Measurements from ENCODE around the gene RAB11FIP4. TPM values are rescaled to one million over a fixed set of nuclear protein-coding genes. Genes with fewer than 3 reads are reported as not detected.

RAB11FIP4 gene
- total RNA-seq, 1 experiment from 2014 or later, result 54.9 TPM

DNA sequence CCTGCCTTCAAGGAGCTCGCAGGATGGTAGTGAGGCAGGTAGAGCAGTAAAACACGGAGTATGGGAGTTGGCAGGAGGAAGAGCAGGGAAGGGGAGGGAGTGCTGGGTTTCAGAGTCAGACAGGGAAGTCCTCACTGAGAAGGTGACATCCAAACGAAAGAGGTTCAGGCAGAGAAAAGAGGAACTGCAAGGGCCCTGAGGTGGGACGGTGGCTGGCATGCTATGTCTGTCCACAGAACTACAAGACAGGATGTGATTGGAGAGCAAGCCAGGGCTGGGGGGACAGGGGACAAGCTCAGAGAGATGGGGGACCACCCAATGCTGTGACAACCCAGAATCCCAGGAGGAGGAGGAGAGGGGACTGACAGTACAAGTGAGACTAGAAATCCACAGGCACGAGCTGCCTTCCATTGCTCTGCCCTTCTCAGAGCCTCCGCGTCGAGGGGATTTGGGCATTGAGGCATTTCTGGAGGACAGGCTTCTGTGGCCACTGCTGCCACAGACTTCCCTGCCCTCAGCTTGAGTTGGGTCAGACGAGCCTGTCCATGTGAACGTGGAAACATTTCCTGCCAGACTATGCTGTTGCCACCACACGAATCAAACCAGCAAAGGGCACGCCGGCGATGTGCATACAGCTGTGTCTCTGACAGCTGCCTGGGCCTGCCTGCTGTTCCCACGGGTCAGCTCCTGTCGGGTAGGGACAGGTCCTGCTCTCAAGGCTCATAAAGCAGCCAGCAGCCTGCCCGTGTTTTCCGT lies 100.1 kb downstream of the RAB11FIP4 start:
- DNase-seq (ENCODE audit: low spot score) (no peak), ATAC-seq (no peak)
- TF ChIP-seq ZNF317 (CRISPR knock-in tag; IDR thresholded peaks at IDR 0.05; ENCODE audit: borderline replicate concordance, low read depth) (no peak), ZNF219 (CRISPR knock-in tag; IDR thresholded peaks at IDR 0.05; ENCODE audit: borderline replicate concordance) (no peak), ZNF232 (CRISPR knock-in tag; IDR thresholded peaks at IDR 0.05) (no peak)
- TF ChIP-seq, protein P1, sequence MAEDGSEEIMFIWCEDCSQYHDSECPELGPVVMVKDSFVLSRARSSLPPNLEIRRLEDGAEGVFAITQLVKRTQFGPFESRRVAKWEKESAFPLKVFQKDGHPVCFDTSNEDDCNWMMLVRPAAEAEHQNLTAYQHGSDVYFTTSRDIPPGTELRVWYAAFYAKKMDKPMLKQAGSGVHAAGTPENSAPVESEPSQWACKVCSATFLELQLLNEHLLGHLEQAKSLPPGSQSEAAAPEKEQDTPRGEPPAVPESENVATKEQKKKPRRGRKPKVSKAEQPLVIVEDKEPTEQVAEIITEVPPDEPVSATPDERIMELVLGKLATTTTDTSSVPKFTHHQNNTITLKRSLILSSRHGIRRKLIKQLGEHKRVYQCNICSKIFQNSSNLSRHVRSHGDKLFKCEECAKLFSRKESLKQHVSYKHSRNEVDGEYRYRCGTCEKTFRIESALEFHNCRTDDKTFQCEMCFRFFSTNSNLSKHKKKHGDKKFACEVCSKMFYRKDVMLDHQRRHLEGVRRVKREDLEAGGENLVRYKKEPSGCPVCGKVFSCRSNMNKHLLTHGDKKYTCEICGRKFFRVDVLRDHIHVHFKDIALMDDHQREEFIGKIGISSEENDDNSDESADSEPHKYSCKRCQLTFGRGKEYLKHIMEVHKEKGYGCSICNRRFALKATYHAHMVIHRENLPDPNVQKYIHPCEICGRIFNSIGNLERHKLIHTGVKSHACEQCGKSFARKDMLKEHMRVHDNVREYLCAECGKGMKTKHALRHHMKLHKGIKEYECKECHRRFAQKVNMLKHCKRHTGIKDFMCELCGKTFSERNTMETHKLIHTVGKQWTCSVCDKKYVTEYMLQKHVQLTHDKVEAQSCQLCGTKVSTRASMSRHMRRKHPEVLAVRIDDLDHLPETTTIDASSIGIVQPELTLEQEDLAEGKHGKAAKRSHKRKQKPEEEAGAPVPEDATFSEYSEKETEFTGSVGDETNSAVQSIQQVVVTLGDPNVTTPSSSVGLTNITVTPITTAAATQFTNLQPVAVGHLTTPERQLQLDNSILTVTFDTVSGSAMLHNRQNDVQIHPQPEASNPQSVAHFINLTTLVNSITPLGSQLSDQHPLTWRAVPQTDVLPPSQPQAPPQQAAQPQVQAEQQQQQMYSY (CRISPR knock-in tag; IDR thresholded peaks at IDR 0.05), result peak; percentile 57
- Mint-ChIP-seq H3K9me3 (no peaks in the 10 kb centered on the region), H3K36me3 (no peaks in the 10 kb centered on the region), H3K27me3 (ENCODE audit: low read depth) (no peaks in the 10 kb centered on the region; the same call in 1 of the 2 replicates), H3K4me1 (peaks cover 68% of the 10 kb centered on the region), H3K4me3 (no peak overlapping the region; the same call in 1 of the 2 replicates), H3K27ac (peak overlapping the region; percentile 23; the same call in 1 of the 2 replicates)
- CTCF ChIA-PET, result interaction anchor here (0.6 to 1.6 kb wide), 4 partner anchors 17 to 351 kb away, joined by 3 to 6 read pairs (median 4); no protein-coding TSS in a partner anchor
- POLR2A ChIA-PET, result interaction anchor here (0.6 kb wide), 1 partner anchor 11 kb away, joined by 15 read pairs; no protein-coding TSS in a partner anchor

DNA sequence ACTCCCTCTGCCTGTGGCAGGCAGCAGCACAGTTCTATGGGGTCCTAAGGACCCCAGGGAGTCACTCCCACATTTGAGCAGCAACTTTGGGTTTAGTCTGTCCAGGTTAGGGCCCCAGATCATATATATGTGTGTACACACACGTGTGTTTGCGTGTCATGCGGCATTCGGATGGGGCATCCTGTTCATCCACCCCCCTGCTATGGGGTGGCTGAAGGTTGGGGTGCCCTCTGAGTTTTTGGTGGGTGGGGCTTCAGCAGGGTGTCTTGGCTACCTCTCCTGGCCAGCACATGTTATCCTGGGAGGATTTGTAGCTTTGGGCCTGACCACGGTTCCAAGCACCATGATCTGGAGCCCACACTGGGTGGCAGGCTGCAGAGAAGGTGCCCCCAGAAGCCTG lies 100.7 kb downstream of the RAB11FIP4 start:
- H3K27ac Mint-ChIP-seq, result no peak overlapping the region; the same call in 1 of the 2 replicates
- POLR2A ChIA-PET, result no interaction called here
- no peaks in the 10 kb centered on the region for H3K36me3 Mint-ChIP-seq
- H3K4me1 Mint-ChIP-seq, result peaks cover 68% of the 10 kb centered on the region
- H3K27me3 Mint-ChIP-seq (ENCODE audit: low read depth), result no peaks in the 10 kb centered on the region; the same call in 1 of the 2 replicates
- TF ChIP-seq ZNF121 (CRISPR knock-in tag; IDR thresholded peaks at IDR 0.05) (no peak), CBFB (CRISPR knock-in tag; IDR thresholded peaks at IDR 0.05; ENCODE audit: low read depth) (no peak), ZNF317 (CRISPR knock-in tag; IDR thresholded peaks at IDR 0.05; ENCODE audit: borderline replicate concordance, low read depth) (no peak), FOXJ3 (CRISPR knock-in tag; IDR thresholded peaks at IDR 0.05; ENCODE audit: borderline replicate concordance) (no peak), ESRRA (CRISPR knock-in tag; IDR thresholded peaks at IDR 0.05; ENCODE audit: borderline replicate concordance) (no peak), FOXP4 (CRISPR knock-in tag; IDR thresholded peaks at IDR 0.05) (no peak), NR3C1 (CRISPR knock-in tag; conservative IDR thresholded peaks at IDR 0.05; ENCODE audit: low read depth) (no peak), OVOL2 (CRISPR knock-in tag; IDR thresholded peaks at IDR 0.05; ENCODE audit: borderline replicate concordance) (no peak), SOX15 (CRISPR knock-in tag; IDR thresholded peaks at IDR 0.05) (no peak), ATF6 (CRISPR knock-in tag; IDR thresholded peaks at IDR 0.05) (no peak), CREB1 (CRISPR knock-in tag; IDR thresholded peaks at IDR 0.05) (no peak), RORB (CRISPR knock-in tag; IDR thresholded peaks at IDR 0.05) (no peak)
- TF ChIP-seq, protein P2, sequence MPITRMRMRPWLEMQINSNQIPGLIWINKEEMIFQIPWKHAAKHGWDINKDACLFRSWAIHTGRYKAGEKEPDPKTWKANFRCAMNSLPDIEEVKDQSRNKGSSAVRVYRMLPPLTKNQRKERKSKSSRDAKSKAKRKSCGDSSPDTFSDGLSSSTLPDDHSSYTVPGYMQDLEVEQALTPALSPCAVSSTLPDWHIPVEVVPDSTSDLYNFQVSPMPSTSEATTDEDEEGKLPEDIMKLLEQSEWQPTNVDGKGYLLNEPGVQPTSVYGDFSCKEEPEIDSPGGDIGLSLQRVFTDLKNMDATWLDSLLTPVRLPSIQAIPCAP (CRISPR knock-in tag; IDR thresholded peaks at IDR 0.05), result no peak
- TF ChIP-seq, protein P3, sequence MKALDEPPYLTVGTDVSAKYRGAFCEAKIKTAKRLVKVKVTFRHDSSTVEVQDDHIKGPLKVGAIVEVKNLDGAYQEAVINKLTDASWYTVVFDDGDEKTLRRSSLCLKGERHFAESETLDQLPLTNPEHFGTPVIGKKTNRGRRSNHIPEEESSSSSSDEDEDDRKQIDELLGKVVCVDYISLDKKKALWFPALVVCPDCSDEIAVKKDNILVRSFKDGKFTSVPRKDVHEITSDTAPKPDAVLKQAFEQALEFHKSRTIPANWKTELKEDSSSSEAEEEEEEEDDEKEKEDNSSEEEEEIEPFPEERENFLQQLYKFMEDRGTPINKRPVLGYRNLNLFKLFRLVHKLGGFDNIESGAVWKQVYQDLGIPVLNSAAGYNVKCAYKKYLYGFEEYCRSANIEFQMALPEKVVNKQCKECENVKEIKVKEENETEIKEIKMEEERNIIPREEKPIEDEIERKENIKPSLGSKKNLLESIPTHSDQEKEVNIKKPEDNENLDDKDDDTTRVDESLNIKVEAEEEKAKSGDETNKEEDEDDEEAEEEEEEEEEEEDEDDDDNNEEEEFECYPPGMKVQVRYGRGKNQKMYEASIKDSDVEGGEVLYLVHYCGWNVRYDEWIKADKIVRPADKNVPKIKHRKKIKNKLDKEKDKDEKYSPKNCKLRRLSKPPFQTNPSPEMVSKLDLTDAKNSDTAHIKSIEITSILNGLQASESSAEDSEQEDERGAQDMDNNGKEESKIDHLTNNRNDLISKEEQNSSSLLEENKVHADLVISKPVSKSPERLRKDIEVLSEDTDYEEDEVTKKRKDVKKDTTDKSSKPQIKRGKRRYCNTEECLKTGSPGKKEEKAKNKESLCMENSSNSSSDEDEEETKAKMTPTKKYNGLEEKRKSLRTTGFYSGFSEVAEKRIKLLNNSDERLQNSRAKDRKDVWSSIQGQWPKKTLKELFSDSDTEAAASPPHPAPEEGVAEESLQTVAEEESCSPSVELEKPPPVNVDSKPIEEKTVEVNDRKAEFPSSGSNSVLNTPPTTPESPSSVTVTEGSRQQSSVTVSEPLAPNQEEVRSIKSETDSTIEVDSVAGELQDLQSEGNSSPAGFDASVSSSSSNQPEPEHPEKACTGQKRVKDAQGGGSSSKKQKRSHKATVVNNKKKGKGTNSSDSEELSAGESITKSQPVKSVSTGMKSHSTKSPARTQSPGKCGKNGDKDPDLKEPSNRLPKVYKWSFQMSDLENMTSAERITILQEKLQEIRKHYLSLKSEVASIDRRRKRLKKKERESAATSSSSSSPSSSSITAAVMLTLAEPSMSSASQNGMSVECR (CRISPR knock-in tag; IDR thresholded peaks at IDR 0.05; ENCODE audit: borderline replicate concordance), result no peak
- TF ChIP-seq, protein P4, sequence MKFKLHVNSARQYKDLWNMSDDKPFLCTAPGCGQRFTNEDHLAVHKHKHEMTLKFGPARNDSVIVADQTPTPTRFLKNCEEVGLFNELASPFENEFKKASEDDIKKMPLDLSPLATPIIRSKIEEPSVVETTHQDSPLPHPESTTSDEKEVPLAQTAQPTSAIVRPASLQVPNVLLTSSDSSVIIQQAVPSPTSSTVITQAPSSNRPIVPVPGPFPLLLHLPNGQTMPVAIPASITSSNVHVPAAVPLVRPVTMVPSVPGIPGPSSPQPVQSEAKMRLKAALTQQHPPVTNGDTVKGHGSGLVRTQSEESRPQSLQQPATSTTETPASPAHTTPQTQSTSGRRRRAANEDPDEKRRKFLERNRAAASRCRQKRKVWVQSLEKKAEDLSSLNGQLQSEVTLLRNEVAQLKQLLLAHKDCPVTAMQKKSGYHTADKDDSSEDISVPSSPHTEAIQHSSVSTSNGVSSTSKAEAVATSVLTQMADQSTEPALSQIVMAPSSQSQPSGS (CRISPR knock-in tag; IDR thresholded peaks at IDR 0.05; ENCODE audit: borderline replicate concordance, low read depth), result no peak
- DNase-seq (ENCODE audit: low spot score), result no peak
- CTCF ChIA-PET, result interaction anchor here (0.6 to 2.0 kb wide), 4 partner anchors 25 to 351 kb away, joined by 3 to 8 read pairs (median 6); no protein-coding TSS in a partner anchor
- H3K4me3 Mint-ChIP-seq, result no peak overlapping the region
- ATAC-seq, result no peak
- H3K9me3 Mint-ChIP-seq, result no peaks in the 10 kb centered on the region

All from WTC11 (cell line).